Posterior cingulate gyrus (tissue), 11 donors: Measurements from ENCODE around the gene CD81.
A peak's percentile ranks its signal among the peaks of the same experiment; 100 is the strongest.

ENCODE experiments used
- DNase-seq, 10 donors: peaks; one replicate each; pipeline versions ENCODE4 v3.0.0 to v3.0.0-alpha.2; 2020 to 2021; ENCODE audit warnings: mixed read lengths in 3 of 10
- intact Hi-C: fragments of 100-400 bp; cut with DNase I; formaldehyde crosslinking; loops from one replicate; pipeline ENCODE4 v1.15.1; 2023

The CD81 gene

DNA sequence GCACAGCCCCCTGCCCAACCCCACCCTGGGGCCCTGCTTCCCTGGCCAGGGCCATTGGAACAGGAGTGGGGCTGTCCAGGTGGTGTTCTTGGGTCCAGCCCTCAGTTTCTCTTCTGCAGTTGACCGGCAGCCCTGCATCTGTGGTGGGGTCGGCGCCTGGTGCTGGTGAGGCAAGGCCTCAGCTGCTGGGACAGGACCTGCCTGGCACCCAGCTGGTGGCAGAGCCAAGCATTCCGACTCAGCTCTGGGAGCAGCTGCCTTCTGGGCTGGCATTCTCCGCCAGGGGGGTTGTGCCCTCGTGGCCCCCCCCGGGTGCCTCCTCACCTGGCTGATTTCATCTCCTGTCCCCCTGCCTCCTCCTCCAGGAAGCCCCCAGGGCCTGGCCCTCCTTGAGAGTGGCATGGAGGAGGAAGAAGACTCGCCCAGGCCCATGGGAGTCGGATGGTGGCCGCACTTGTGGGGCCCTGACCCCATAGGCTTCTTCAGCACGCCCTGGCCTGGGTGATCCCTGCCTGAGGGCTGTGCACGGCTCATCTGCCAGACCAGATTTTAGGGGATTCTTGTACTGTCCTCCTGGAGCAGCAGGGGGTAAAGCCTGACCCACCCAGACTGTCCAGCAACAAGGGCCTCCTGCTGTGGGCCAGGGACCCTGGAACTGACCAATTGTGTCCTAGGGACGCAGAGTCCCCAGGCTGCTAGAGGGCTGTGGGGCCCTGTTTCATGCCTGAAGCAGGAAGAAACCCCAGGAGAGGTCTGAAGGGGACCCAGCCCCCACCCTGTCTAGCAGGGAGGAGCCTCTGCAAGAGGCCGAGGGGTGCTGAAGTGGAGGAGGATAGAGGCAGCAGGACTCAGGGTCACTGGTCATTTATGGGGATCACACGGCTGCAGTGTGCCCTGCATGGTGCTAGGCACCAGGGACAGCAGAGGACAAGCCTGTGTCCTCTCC, 11.6 kb downstream of the CD81 start:
- intact Hi-C loops = no loop called here
- peak in 2 of 10 donors; percentile 47 to 93 for DNase-seq

DNA sequence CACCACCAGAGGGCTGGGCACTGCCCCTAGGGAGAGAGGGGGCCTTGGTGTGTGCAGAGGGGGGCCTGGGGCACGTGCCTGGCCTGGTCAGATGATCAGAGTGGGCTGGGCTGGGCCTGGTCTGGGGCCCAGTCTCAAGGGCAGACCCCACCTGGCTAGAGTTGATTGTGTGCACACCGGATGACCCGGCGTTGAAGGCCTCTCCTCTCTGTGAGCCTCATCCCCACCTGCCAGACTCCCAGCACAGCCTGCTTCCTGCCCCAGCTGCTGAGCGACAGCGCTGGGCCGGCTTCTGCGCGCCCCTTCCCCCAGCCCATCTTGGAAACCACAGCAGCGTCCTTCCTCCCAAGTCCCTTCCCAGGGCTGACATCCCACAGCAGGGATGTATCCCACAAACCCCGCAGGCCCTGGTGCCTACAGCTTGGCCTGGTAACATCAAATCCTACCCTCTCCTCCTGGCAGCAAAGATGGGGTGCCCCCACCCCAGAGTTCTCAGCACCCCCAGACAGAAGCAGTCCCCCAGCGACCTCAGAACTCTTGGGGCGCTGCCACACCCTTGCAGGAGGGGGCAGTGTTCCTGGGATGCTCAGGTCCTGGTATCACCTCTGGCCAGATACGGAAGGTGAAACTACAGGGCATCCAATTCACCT, 12.4 kb downstream of the CD81 start:
- DNase-seq = no peak
- intact Hi-C loops = no loop called here

GRCh38 chr11:2390091-2390724, 13.1 kb downstream of the CD81 start:
- intact Hi-C loops = no loop called here
- no peak for DNase-seq

GRCh38 chr11:2390725-2391151, 13.6 kb downstream of the CD81 start:
- intact Hi-C loops = no loop called here

GRCh38 chr11:2391181-2391975, 14.3 kb downstream of the CD81 start:
- intact Hi-C loops = no loop called here
- DNase-seq = no peak

More at GRCh38 chr11:2390725-2391151, 13.6 kb downstream of the CD81 start:
- no peak for DNase-seq

DNA sequence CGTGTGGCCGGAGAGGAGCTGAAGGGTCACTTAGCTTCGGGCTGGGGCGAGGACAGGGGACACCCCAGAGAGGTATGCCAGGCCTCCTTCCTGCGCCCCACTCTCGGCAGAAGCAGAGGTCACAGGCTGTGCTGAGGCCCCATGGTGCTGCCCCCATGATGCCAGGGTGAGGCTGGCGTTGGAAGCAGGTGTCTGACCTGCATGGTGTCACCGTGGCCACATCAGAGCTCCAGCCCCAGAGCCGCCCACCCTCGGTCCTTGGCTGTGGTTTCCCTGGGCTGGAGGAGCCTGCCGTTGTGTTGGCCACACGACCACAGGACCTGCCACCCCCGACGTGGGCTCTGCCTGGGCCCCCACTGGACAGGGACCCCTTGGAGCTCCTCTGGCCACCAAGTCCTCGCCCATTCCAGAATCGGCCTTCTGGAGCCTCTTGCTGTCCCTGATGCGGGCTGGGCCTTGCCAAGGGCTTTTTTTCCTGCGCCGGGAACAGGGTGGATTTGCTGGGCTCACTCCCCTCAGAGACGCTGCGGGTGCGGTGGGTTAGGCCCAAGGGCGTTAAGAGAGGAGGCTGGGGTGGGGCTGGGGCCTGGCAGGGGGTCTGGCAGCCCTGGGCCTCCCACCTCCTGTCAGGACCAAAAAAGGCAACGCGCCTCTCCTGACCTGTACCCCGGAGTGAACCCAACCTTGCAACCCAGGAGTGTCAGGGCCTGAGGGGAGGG, 15.3 kb downstream of the CD81 start:
- intact Hi-C loops = loop anchor here (1.0 kb wide), 1 partner anchor 28 kb away; no protein-coding TSS in a partner anchor
- DNase-seq = no peak

GRCh38 chr11:2393111-2393868, 16.2 kb downstream of the CD81 start:
- DNase-seq = no peak
- intact Hi-C loops = no loop called here

- no peak for DNase-seq
- intact Hi-C loops = no loop called here
Measured at GRCh38 chr11:2393941-2394817, 17.1 kb downstream of the CD81 start.

DNA sequence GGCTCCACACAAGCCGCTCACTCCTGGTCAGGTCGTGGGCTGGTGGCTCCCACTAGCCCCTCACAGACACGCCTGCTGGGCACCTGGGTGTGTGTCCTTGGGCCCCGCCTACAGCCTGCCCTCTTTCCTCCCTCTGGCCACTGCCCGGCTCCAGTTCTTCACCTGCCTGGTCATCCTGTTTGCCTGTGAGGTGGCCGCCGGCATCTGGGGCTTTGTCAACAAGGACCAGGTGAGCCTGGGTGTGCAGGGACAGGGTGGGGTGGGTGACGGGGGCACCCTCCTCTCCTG, 17.7 kb downstream of the CD81 start:
- DNase-seq = no peak
- intact Hi-C loops = no loop called here

DNA sequence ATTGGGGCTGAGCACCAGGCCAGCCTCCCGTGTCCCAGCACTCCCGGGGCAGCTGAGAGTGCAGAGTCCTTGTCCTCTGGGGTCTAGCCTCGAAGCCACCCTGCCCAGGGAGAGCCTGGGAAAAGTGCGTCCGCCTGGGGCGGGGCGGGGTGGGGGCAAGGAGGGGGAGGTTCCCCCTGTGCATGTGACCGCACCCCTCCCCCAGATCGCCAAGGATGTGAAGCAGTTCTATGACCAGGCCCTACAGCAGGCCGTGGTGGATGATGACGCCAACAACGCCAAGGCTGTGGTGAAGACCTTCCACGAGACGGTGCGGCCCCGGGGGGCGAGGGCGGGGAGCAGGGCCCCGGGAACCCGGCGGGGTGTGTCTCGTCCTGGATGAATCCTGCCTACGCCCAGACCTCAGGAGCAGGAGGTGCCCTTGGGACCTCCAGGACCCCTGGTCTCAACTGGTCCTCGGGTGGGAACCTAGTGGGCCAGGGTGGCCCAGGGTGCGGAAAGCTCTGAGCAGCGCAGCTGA, 18.2 kb downstream of the CD81 start:
- no peak for DNase-seq
- intact Hi-C loops = no loop called here

DNA sequence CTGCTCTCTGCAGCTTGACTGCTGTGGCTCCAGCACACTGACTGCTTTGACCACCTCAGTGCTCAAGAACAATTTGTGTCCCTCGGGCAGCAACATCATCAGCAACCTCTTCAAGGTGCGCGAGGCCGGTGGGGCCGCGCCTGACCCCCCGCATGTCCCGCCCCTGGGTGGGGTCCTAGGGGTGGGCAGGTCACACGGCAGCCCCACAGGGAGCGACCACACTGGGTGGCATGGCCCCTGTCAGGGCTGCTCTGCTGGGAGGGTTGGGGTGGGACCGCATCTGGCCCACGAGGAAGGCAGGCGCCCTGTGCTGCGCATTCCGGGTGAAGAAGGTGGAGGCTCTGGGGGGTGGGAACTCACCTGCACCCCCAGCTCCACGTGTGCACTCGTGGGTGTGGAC, 18.7 kb downstream of the CD81 start:
- intact Hi-C loops = no loop called here
- no peak for DNase-seq

DNA sequence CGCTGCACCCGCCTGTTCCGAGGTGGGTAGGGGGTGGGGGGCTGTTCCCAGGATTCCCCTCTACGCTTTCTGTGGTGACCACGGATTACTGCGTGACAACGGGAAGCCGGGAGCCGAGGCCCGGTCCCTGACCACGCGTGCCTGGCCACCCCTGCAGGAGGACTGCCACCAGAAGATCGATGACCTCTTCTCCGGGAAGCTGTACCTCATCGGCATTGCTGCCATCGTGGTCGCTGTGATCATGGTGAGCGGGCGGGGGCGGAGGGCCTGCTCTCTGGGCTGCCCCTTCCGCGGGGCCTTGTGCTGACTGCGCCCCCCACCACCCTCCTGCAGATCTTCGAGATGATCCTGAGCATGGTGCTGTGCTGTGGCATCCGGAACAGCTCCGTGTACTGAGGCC, 19.4 kb downstream of the CD81 start:
- intact Hi-C loops = no loop called here
- DNase-seq = no peak

DNA sequence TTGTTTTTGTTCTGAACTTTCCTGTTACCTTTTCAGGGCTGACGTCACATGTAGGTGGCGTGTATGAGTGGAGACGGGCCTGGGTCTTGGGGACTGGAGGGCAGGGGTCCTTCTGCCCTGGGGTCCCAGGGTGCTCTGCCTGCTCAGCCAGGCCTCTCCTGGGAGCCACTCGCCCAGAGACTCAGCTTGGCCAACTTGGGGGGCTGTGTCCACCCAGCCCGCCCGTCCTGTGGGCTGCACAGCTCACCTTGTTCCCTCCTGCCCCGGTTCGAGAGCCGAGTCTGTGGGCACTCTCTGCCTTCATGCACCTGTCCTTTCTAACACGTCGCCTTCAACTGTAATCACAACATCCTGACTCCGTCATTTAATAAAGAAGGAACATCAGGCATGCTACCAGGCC, 19.9 kb downstream of the CD81 start:
- DNase-seq = no peak
- intact Hi-C loops = no loop called here

GRCh38 chr11:2398664-2399355, 21.7 kb downstream of the CD81 start:
- DNase-seq = no peak
- intact Hi-C loops = no loop called here

GRCh38 chr11:2399488-2400068, 22.5 kb downstream of the CD81 start:
- intact Hi-C loops = loop anchor here (5.0 kb wide), 1 partner anchor 92 kb away; no protein-coding TSS in a partner anchor
- peak in 4 of 10 donors; percentile 28 to 86 (median 59) for DNase-seq

GRCh38 chr11:2400069-2400761, 23.1 kb downstream of the CD81 start, which contains the start of gene TSSC4:
TSS of gene TSSC4 (plus strand) at chr11:2400750. CDS start at chr11:2402634, 1,884 bp downstream.
- DNase-seq = peak; percentile 98 to 100 (median 99)
- intact Hi-C loops = loop anchor here (5.0 kb wide), 1 partner anchor 93 kb away; no protein-coding TSS in a partner anchor
